Esophagus (tissue), 2 donors: ENCODE results near the gene FRAS1. TPM values are rescaled to one million over a fixed set of nuclear protein-coding genes. Genes with fewer than 3 reads are reported as not detected.

Experiments
- H3K27ac ChIP-seq, 2 donors: one replicate each; pipeline ENCODE4 v1.5.1; 2013; ENCODE audit warnings: low read depth in 2 of 2, mild to moderate bottlenecking in 2 of 2, inconsistent platforms in 1 of 2, low read length in 1 of 2, moderate library complexity in 1 of 2
- H3K27me3 ChIP-seq, 2 donors: one replicate each; pipeline ENCODE4 v1.6.1; 2013; ENCODE audit warnings: low read length in 2 of 2, control low read depth in 1 of 2, mild to moderate bottlenecking in 1 of 2; ENCODE audit not compliant: insufficient read depth in 2 of 2, control insufficient read depth in 1 of 2
- H3K36me3 ChIP-seq, 2 donors: one replicate each; pipeline ENCODE4 v1.6.1; 2013; ENCODE audit warnings: low read length in 1 of 2; ENCODE audit not compliant: control insufficient read depth in 2 of 2, insufficient read depth in 2 of 2
- H3K4me1 ChIP-seq, 2 donors: one replicate each; pipeline ENCODE4 v1.6.1; 2013; ENCODE audit warnings: low read length in 1 of 2; ENCODE audit not compliant: control insufficient read depth in 2 of 2, insufficient read depth in 2 of 2
- H3K4me3 ChIP-seq, 2 donors: one replicate each; pipeline ENCODE4 v1.5.1; 2013; ENCODE audit warnings: low read length in 2 of 2, mild to moderate bottlenecking in 2 of 2, low read depth in 1 of 2, moderate library complexity in 1 of 2
- H3K9me3 ChIP-seq, 2 donors: one replicate each; pipeline ENCODE4 v1.6.1; 2013; ENCODE audit warnings: mild to moderate bottlenecking in 2 of 2, low read depth in 1 of 2, low read length in 1 of 2, moderate library complexity in 1 of 2; ENCODE audit not compliant: control insufficient read depth in 2 of 2, insufficient read depth in 1 of 2
- WGBS, 2 donors: extraction: QIAGEN DNeasy Blood & Tissue Kit; methylation state at CpG; one replicate each; pipeline ENCODE4 v1.1.7; 2013; 5-methylcytosine and 5-hydroxymethylcytosine counted together
- polyA plus RNA-seq, 2 donors: library from polyadenylated mRNA; stranded (reverse); fragments of 200-250 nt; gene quantifications; one replicate each; pipeline ENCODE4 v1.2.3, GENCODE V29; 2013
- donor health status: healthy with polysubstance abuse.
- donor health status: Bipolar disorder and iron deficiency.

FRAS1 gene
- polyA plus RNA-seq, 2 donors, result 0.60 to 1.6 TPM

- Histone ChIP-seq H3K27me3 (no peaks in the 10 kb centered on the region), H3K4me3 (no peak overlapping the region), H3K9me3 (no peaks in the 10 kb centered on the region), H3K27ac (no peak overlapping the region), H3K4me1 (peaks cover 0 to 5% of the 10 kb centered on the region in 2 donors), H3K36me3 (peaks cover 0 to 2% of the 10 kb centered on the region in 2 donors)
- WGBS, 2 donors, result 61 to 62% methylated on average over 4 of the region's 4 CpGs
Measured at GRCh38 chr4:78562687-78563086, 505.6 kb downstream of the FRAS1 start.

- Histone ChIP-seq H3K9me3 (no peaks in the 10 kb centered on the region), H3K4me1 (peaks cover 0 to 9% of the 10 kb centered on the region in 2 donors), H3K36me3 (peaks cover 0 to 2% of the 10 kb centered on the region in 2 donors), H3K27me3 (no peaks in the 10 kb centered on the region), H3K4me3 (no peak overlapping the region), H3K27ac (peak overlapping the region in 1 of 2 donors; percentile 50)
- WGBS, 2 donors, result 73 to 86% methylated on average over 2 of the region's 2 CpGs
Measured at GRCh38 chr4:78565971-78566372, 508.8 kb downstream of the FRAS1 start.

- Histone ChIP-seq H3K4me3 (no peak overlapping the region), H3K4me1 (peaks cover 0 to 7% of the 10 kb centered on the region in 2 donors), H3K27ac (peak overlapping the region; percentile 24 to 48), H3K27me3 (no peaks in the 10 kb centered on the region), H3K36me3 (no peaks in the 10 kb centered on the region), H3K9me3 (no peaks in the 10 kb centered on the region)
- WGBS, 2 donors, result 81 to 83% methylated on average over 8 of the region's 8 CpGs
Measured at GRCh38 chr4:78566834-78567499, 509.8 kb downstream of the FRAS1 start.

GRCh38 chr4:78567500-78568060 is 510.5 kb downstream of the FRAS1 start:
- WGBS, 2 donors, result 85 to 90% methylated on average over 2 of the region's 2 CpGs
- no peaks in the 10 kb centered on the region for H3K9me3 ChIP-seq
- no peaks in the 10 kb centered on the region for H3K27me3 ChIP-seq
- H3K4me3 ChIP-seq, result no peak overlapping the region
- H3K4me1 ChIP-seq, result peaks cover 0 to 7% of the 10 kb centered on the region in 2 donors
- H3K36me3 ChIP-seq, result no peaks in the 10 kb centered on the region
- no peak overlapping the region for H3K27ac ChIP-seq

- Histone ChIP-seq H3K36me3 (no peaks in the 10 kb centered on the region), H3K27me3 (no peaks in the 10 kb centered on the region), H3K9me3 (no peaks in the 10 kb centered on the region), H3K4me1 (peaks cover 0 to 7% of the 10 kb centered on the region in 2 donors), H3K27ac (peak overlapping the region in 1 of 2 donors; percentile 68), H3K4me3 (no peak overlapping the region)
- 69 to 74% methylated on average over 3 of the region's 3 CpGs for WGBS, 2 donors
Measured at GRCh38 chr4:78568640-78569305, 511.6 kb downstream of the FRAS1 start.

- H3K9me3 ChIP-seq, result no peaks in the 10 kb centered on the region
- no peaks in the 10 kb centered on the region for H3K36me3 ChIP-seq
- peaks cover 0 to 7% of the 10 kb centered on the region in 2 donors for H3K4me1 ChIP-seq
- no peaks in the 10 kb centered on the region for H3K27me3 ChIP-seq
- peak overlapping the region; percentile 68 to 82 for H3K27ac ChIP-seq
- no peak overlapping the region for H3K4me3 ChIP-seq
- WGBS, 2 donors, result 37 to 51% methylated on average over 6 of the region's 6 CpGs
Measured at GRCh38 chr4:78569306-78569821, 512.2 kb downstream of the FRAS1 start.

- 86 to 87% methylated on average over 2 of the region's 2 CpGs for WGBS, 2 donors
- no peaks in the 10 kb centered on the region for H3K36me3 ChIP-seq
- no peak overlapping the region for H3K4me3 ChIP-seq
- no peaks in the 10 kb centered on the region for H3K9me3 ChIP-seq
- H3K4me1 ChIP-seq, result peaks cover 0 to 7% of the 10 kb centered on the region in 2 donors
- H3K27ac ChIP-seq, result no peak overlapping the region
- no peaks in the 10 kb centered on the region for H3K27me3 ChIP-seq
Measured at GRCh38 chr4:78570117-78570516, 513.0 kb downstream of the FRAS1 start.

GRCh38 chr4:78571804-78572203 is 514.7 kb downstream of the FRAS1 start:
- Histone ChIP-seq H3K36me3 (no peaks in the 10 kb centered on the region), H3K4me1 (peaks cover 0 to 4% of the 10 kb centered on the region in 2 donors), H3K9me3 (no peaks in the 10 kb centered on the region), H3K27me3 (no peaks in the 10 kb centered on the region), H3K4me3 (no peak overlapping the region), H3K27ac (no peak overlapping the region)
- 88 to 92% methylated on average over 1 of the region's 1 CpG for WGBS, 2 donors

GRCh38 chr4:78578674-78579425 is 521.7 kb downstream of the FRAS1 start:
- H3K4me3 ChIP-seq, result no peak overlapping the region
- H3K9me3 ChIP-seq, result peaks cover 0 to 2% of the 10 kb centered on the region in 2 donors
- WGBS, 2 donors, result 95 to 98% methylated on average over 3 of the region's 3 CpGs
- H3K27me3 ChIP-seq, result no peaks in the 10 kb centered on the region
- H3K4me1 ChIP-seq, result no peaks in the 10 kb centered on the region
- H3K27ac ChIP-seq, result no peak overlapping the region
- no peaks in the 10 kb centered on the region for H3K36me3 ChIP-seq
